Measurements from ENCODE around the gene FBN3.

Gene FBN3

GRCh38 chr19:8089664-8090601 lies 59.5 kb downstream of the FBN3 start:
- ChIA-PET POLR2A (ENCODE audit: low non-redundant PET) (no interaction called here), CTCF (interaction anchor here (1.0 kb wide), 1 partner anchor 15 kb away, joined by 3 read pairs; no protein-coding TSS in a partner anchor)
- no peak overlapping the region for H3K27ac ChIP-seq
- TF ChIP-seq, protein P1, sequence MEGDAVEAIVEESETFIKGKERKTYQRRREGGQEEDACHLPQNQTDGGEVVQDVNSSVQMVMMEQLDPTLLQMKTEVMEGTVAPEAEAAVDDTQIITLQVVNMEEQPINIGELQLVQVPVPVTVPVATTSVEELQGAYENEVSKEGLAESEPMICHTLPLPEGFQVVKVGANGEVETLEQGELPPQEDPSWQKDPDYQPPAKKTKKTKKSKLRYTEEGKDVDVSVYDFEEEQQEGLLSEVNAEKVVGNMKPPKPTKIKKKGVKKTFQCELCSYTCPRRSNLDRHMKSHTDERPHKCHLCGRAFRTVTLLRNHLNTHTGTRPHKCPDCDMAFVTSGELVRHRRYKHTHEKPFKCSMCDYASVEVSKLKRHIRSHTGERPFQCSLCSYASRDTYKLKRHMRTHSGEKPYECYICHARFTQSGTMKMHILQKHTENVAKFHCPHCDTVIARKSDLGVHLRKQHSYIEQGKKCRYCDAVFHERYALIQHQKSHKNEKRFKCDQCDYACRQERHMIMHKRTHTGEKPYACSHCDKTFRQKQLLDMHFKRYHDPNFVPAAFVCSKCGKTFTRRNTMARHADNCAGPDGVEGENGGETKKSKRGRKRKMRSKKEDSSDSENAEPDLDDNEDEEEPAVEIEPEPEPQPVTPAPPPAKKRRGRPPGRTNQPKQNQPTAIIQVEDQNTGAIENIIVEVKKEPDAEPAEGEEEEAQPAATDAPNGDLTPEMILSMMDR (conservative IDR thresholded peaks at IDR 0.05; ENCODE audit: low read depth): no peak
- no peak for DNase-seq (ENCODE audit: low spot score)

GRCh38 chr19:8088752-8089663 lies 60.4 kb downstream of the FBN3 start:
- H3K27ac ChIP-seq: no peak overlapping the region
- ChIA-PET POLR2A (ENCODE audit: low non-redundant PET) (no interaction called here), CTCF (no interaction called here)
- TF ChIP-seq, protein P1 (conservative IDR thresholded peaks at IDR 0.05; ENCODE audit: low read depth): no peak
- DNase-seq (ENCODE audit: low spot score): no peak

GRCh38 chr19:8087876-8088275 lies 61.5 kb downstream of the FBN3 start:
- POLR2A ChIA-PET (ENCODE audit: low non-redundant PET): no interaction called here
- DNase-seq (ENCODE audit: low spot score): no peak
- no peak overlapping the region for H3K27ac ChIP-seq
- TF ChIP-seq, protein P1 (conservative IDR thresholded peaks at IDR 0.05; ENCODE audit: low read depth): no peak
- CTCF ChIA-PET: no interaction called here

GRCh38 chr19:8086849-8087248 lies 62.5 kb downstream of the FBN3 start:
- no peak overlapping the region for H3K27ac ChIP-seq
- ChIA-PET POLR2A (ENCODE audit: low non-redundant PET) (no interaction called here), CTCF (no interaction called here)
- TF ChIP-seq, protein P1 (conservative IDR thresholded peaks at IDR 0.05; ENCODE audit: low read depth): no peak
- DNase-seq (ENCODE audit: low spot score): no peak

GRCh38 chr19:8085598-8086408 lies 63.6 kb downstream of the FBN3 start:
- no peak overlapping the region for H3K27ac ChIP-seq
- TF ChIP-seq, protein P1 (conservative IDR thresholded peaks at IDR 0.05; ENCODE audit: low read depth): no peak
- ChIA-PET POLR2A (ENCODE audit: low non-redundant PET) (no interaction called here), CTCF (interaction anchor here (0.6 kb wide), 1 partner anchor 96 kb away, joined by 5 read pairs; no protein-coding TSS in a partner anchor)
- peak; percentile 36 for DNase-seq (ENCODE audit: low spot score)
